Pancreas (tissue), 10 donors: Measurements from ENCODE around the gene COX6B2. TPM values are rescaled to one million over a fixed set of nuclear protein-coding genes. Genes with fewer than 3 reads are reported as not detected.

Source experiments
- ATAC-seq, 4 donors: fragments of 200-7000 bp; cut with Tn5 transposase; one replicate each; pipeline versions ENCODE4 v1.8.0 to v1.9.1; 2020; ENCODE audit warnings: mild to moderate bottlenecking in 4 of 4, moderate library complexity in 4 of 4
- DNase-seq, 6 donors: peaks; one replicate each; pipeline ENCODE4 v3.0.0-alpha.2; 2020
- FAIRE-seq: peaks from 2 replicates; lab custom pipeline; 2012; peaks lifted over from hg19 to GRCh38; lab: Jason Lieb, UNC
- H3K27ac ChIP-seq, 4 donors: fragments of 200-600 bp; sonication (generic); 1 replicate in 3 of 4; 2 replicates in 1 of 4; pipeline versions ENCODE4 v1.5.0 to v1.8.0; 2020
- H3K27me3 ChIP-seq, 4 donors: fragments of 200-600 bp; one replicate each; pipeline ENCODE4 v1.8.0; 2021
- H3K36me3 ChIP-seq, 3 donors: fragments of 200-600 bp; sonication (generic) in 1 of 3; one replicate each; pipeline versions ENCODE4 v1.5.0 to v1.8.0; 2020 to 2021
- H3K4me1 ChIP-seq, 3 donors: fragments of 200-600 bp; one replicate each; pipeline ENCODE4 v1.8.0; 2021
- H3K4me3 ChIP-seq, 4 donors: fragments of 200-600 bp; sonication (generic) in 2 of 4; one replicate each; pipeline versions ENCODE4 v1.5.0 to v1.8.0; 2020 to 2021
- H3K9me3 ChIP-seq, 4 donors: fragments of 200-600 bp; one replicate each; pipeline ENCODE4 v1.8.0; 2021
- WGBS, 2 donors: extraction: QIAGEN DNeasy Blood & Tissue Kit; methylation state at CpG; one replicate each; pipeline ENCODE4 v1.1.7; 2013; 5-methylcytosine and 5-hydroxymethylcytosine counted together
- intact Hi-C, 3 donors: fragments of 100-400 bp; cut with DNase I; formaldehyde crosslinking; loops; one replicate each; pipeline versions ENCODE4 v1.11.1 to v1.14.2; 2022
- polyA plus RNA-seq, 2 donors: library from polyadenylated mRNA; stranded (reverse); fragments of 200-250 nt; gene quantifications; one replicate each; pipeline ENCODE4 v1.2.3, GENCODE V29; 2013
- total RNA-seq, 6 donors: library from RNA; stranded (reverse); fragmentation: NEBNext Ultra II Directional in 4 of 6; extraction: Animal tissue kit (Norgen Biotek cat#: 25700) in 4 of 6; gene quantifications; one replicate each; pipeline versions ENCODE4 v1.2.1 to v1.2.4, GENCODE V29; 2021 to 2023
- TF ChIP-seq, protein P1 (sequence below), 4 donors: fragments of 200-600 bp; sonication (generic) in 3 of 4; IDR thresholded peaks; one replicate each; pipeline versions ENCODE4 v1.5.0 to v1.8.0; 2021; ENCODE audit warnings: antibody characterized with exemption in 4 of 4
- donor health status: healthy with polysubstance abuse.
- donor health status: DM: no; HTN: no; CAD: no; lungs with moderate emphysema.
- donor health status: DM: no; HTN: no; CAD: no.
- donor health status: control.
- donor health status: control.
- donor health status: Bipolar disorder and iron deficiency.
- donor health status: DM: yes; HTN: yes; CAD: no.
- donor health status: DM: no; HTN: no; CAD: no.
- donor health status: DM: no; HTN: no; CAD: no.
- donor health status: DM: yes; HTN: yes; CAD: no.

Gene COX6B2
- total and polyA plus RNA-seq, 8 donors = 0.28 to 0.62 (median 0.42) TPM; not detected in 5

DNA sequence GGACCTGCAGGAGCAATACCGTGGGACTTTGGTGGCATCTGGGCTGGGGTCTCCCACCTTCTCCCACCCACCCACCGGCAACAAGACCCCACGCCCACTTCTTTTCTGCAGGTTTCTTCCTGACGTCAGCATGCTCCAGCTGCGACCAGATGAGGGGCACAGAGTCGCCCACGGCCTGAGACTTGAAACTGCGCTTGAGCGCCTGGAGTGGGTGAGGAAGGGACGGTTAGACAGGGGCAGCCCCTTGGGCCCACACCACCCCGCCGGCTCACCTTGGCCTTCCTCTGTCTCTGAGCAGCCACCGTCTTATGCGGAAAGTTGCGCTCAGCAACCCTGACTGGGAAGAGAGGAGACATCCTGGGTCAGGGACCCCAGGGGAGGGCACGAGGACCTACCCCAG is 6.4 kb upstream of the COX6B2 start:
- FAIRE-seq = no peak
- no peaks in the 10 kb centered on the region for H3K27me3 ChIP-seq

DNA sequence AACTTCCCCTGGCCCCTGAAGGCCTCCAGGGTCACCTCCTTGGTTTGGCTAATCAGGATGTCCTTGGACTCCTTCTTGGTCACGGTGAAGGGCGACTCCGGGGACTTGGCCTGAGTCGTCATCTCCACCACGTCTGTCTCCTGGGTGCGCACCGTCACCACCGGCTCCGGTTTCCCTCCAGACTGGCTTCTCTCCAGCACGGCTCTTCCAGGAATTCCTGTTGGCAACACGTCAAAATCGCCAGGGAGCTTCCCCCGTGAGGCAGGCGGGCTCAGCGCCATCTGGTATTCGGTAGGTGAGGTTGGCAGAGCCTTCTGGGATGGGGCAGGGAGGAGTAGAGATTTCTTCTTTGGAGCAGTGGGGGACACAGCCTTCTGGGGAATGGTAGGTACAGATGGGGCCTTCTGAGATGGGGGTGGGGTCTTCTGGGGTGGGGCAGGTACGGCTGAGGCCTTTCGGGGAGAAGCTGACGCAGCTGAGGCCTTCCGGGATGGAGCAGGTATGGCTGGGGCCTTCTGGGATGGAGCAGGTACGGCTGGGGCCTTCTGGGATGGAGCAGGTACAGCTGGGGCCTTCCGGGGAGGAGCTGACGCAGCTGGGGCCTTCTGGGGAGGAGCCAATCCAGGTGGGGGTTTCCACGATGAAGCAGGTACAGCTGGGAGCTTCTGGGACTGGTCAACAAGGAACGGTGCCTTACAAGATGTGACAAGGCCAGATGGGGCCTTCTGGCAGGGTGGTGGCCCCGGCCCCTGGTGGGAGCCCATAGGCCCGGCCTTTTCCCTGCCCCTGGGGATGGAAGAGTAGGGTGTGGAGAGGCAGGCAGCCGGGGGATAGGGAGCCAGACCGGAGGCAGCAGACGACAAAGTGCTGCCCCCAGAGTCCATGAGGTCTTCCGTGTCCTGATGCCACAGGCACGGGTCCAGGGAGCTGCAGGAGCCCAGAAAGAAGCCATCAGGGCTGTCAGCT is 4.7 kb upstream of the COX6B2 start:
- Histone ChIP-seq H3K9me3 (no peaks in the 10 kb centered on the region), H3K4me1 (no peaks in the 10 kb centered on the region), H3K27me3 (no peaks in the 10 kb centered on the region), H3K4me3 (no peak overlapping the region), H3K27ac (no peak overlapping the region), H3K36me3 (no peaks in the 10 kb centered on the region)
- ATAC-seq (peak in 1 of 4 donors; percentile 55), FAIRE-seq (no peak), DNase-seq (peak in 1 of 6 donors; percentile 57)
- TF ChIP-seq, protein P1, sequence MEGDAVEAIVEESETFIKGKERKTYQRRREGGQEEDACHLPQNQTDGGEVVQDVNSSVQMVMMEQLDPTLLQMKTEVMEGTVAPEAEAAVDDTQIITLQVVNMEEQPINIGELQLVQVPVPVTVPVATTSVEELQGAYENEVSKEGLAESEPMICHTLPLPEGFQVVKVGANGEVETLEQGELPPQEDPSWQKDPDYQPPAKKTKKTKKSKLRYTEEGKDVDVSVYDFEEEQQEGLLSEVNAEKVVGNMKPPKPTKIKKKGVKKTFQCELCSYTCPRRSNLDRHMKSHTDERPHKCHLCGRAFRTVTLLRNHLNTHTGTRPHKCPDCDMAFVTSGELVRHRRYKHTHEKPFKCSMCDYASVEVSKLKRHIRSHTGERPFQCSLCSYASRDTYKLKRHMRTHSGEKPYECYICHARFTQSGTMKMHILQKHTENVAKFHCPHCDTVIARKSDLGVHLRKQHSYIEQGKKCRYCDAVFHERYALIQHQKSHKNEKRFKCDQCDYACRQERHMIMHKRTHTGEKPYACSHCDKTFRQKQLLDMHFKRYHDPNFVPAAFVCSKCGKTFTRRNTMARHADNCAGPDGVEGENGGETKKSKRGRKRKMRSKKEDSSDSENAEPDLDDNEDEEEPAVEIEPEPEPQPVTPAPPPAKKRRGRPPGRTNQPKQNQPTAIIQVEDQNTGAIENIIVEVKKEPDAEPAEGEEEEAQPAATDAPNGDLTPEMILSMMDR (IDR thresholded peaks at IDR 0.05) = no peak
- intact Hi-C loops = no loop called here
- WGBS, 2 donors = 64 to 71% methylated on average over 32 of the region's 32 CpGs

More for the DNA sequence above, 6.4 kb upstream of the COX6B2 start:
- H3K36me3 ChIP-seq = no peaks in the 10 kb centered on the region
- no peak overlapping the region for H3K27ac ChIP-seq
- TF ChIP-seq, protein P1 (IDR thresholded peaks at IDR 0.05) = no peak
- peak in 1 of 6 donors; percentile 56 for DNase-seq
- no peak for ATAC-seq
- no peaks in the 10 kb centered on the region for H3K9me3 ChIP-seq
- no peak overlapping the region for H3K4me3 ChIP-seq
- intact Hi-C loops = no loop called here
- 86 to 90% methylated on average over 16 of the region's 16 CpGs for WGBS, 2 donors
- H3K4me1 ChIP-seq = no peaks in the 10 kb centered on the region

- DNase-seq = peak in 1 of 6 donors; percentile 65
- 80 to 90% methylated on average over 16 to 19 of the region's 19 CpGs for whole genome bisulfite sequencing, 2 donors
These were observed 4.0 kb upstream of the COX6B2 start for GRCh38 chr19:55358493-55358892.

GRCh38 chr19:55355213-55355821 is 798 bp upstream of the COX6B2 start:
- peaks cover 0 to 3% (median 0%) of the 10 kb centered on the region in 3 donors for H3K4me1 ChIP-seq
- TF ChIP-seq, protein P1 (IDR thresholded peaks at IDR 0.05) = no peak
- intact Hi-C loops = no loop called here
- FAIRE-seq (no peak), DNase-seq (no peak), ATAC-seq (no peak)
- H3K27ac ChIP-seq = no peak overlapping the region
- H3K4me3 ChIP-seq = no peak overlapping the region
- H3K27me3 ChIP-seq = peaks cover 0 to 5% (median 0%) of the 10 kb centered on the region in 4 donors
- H3K9me3 ChIP-seq = no peaks in the 10 kb centered on the region
- H3K36me3 ChIP-seq = no peaks in the 10 kb centered on the region
- WGBS, 2 donors = 22 to 27% methylated on average over 12 of the region's 13 CpGs

More at GRCh38 chr19:55358493-55358892, 4.0 kb upstream of the COX6B2 start:
- Histone ChIP-seq H3K4me1 (peaks cover 0 to 2% (median 0%) of the 10 kb centered on the region in 3 donors), H3K9me3 (no peaks in the 10 kb centered on the region), H3K27ac (no peak overlapping the region), H3K27me3 (peaks cover 0 to 3% (median 0%) of the 10 kb centered on the region in 4 donors), H3K36me3 (no peaks in the 10 kb centered on the region), H3K4me3 (no peak overlapping the region)
- TF ChIP-seq, protein P1 (IDR thresholded peaks at IDR 0.05) = no peak
- ATAC-seq (no peak), FAIRE-seq (no peak)
- intact Hi-C loops = no loop called here
